Peyer's patch (tissue), 4 donors: Measurements from ENCODE around the gene IARS2.

ENCODE experiments used
- CTCF ChIP-seq, 6 experiments: fragments of 450-650 bp in 4 of 6; fragments of 200-600 bp in 2 of 6; sonication (generic) in 1 of 6; IDR thresholded peaks; one replicate each; pipeline ENCODE4 v1.5.1; 2017 to 2019; ENCODE audit warnings: antibody characterized with exemption in 6 of 6, mild to moderate bottlenecking in 3 of 6, moderate library complexity in 1 of 6
- POLR2A ChIP-seq, 2 donors: fragments of 450-650 bp; IDR thresholded peaks; one replicate each; pipeline ENCODE4 v1.5.1; 2017; ENCODE audit warnings: antibody characterized with exemption in 2 of 2, mild to moderate bottlenecking in 2 of 2, moderate library complexity in 2 of 2

- TF ChIP-seq CTCF (IDR thresholded peaks at IDR 0.05) (no peak), POLR2A (IDR thresholded peaks at IDR 0.05) (no peak)
Observed at GRCh38 chr1:220076861-220077762, 16.8 kb upstream of the IARS2 start.
